Measurements from ENCODE around the gene NCOA3. TPM values are rescaled to one million over a fixed set of nuclear protein-coding genes. Genes with fewer than 3 reads are reported as not detected.

NCOA3 gene
- total RNA-seq, 1 experiment from 2014 or later, result 23.3 TPM

DNA sequence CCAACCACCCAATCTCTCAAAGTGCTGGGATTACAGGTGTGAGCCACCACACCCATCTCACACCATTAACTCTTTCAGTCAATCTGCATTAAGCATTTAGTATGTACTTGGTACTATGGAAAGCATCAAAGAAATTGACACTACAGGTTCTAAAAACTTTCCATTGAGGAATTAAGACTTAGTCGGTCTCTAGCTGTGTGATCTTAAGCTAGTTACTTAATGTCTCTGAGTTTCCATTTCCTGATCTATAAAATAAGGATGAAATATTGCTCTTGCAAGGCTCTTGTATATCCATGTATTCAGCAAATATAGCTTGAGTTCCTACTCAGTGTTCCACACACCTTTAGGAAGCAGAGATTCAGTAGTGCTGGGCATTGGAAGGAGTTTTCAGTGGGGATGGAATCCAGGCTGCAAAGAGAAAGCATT is 48.9 kb upstream of the NCOA3 start:
- DNase-seq, result no peak
- Mint-ChIP-seq H3K4me1 (peaks cover 2 to 3% of the 10 kb centered on the region in 2 experiments; a peak in 2 of 4 replicates), H3K27me3 (ENCODE audit: low read depth) (no peaks in the 10 kb centered on the region), H3K36me3 (ENCODE audit: insufficient read depth in 1 of 3, low read depth in 3 of 3) (no peaks in the 10 kb centered on the region), H3K9me3 (no peaks in the 10 kb centered on the region), H3K27ac (no peak overlapping the region), H3K4me3 (no peak overlapping the region)
- Histone ChIP-seq H3K27me3 (ENCODE audit: insufficient read depth, low read length) (no peaks in the 10 kb centered on the region), H3K23me2 (ENCODE audit: insufficient read length, low read depth, low read length, poor library complexity, severe bottlenecking) (no peaks in the 10 kb centered on the region), H4K91ac (ENCODE audit: insufficient read length, low read depth, low read length) (no peak overlapping the region), H4K8ac (replicated peaks; ENCODE audit: insufficient read length, low read depth, low read length) (no peak overlapping the region), H2BK12ac (ENCODE audit: insufficient read length, low read depth, low read length) (no peak overlapping the region), H3K4me1 (ENCODE audit: insufficient read depth, low read length) (no peaks in the 10 kb centered on the region), H3K9ac (ENCODE audit: extremely low read depth, insufficient read length, low read length) (peak overlapping the region; percentile 48), H4K5ac (ENCODE audit: insufficient read length, low read depth, low read length) (no peak overlapping the region), H3K9me3 (ENCODE audit: control insufficient read depth, low read depth, low read length) (no peaks in the 10 kb centered on the region), H3T11ph (ENCODE audit: low read length) (no peak overlapping the region), H3K4ac (ENCODE audit: low read depth, low read length) (no peak overlapping the region), H3K56ac (ENCODE audit: insufficient read length, low read depth, low read length) (no peak overlapping the region), H2BK15ac (ENCODE audit: low read depth, low read length) (no peak overlapping the region), H2BK5ac (ENCODE audit: insufficient read length, low read length) (no peak overlapping the region), H2AFZ (ENCODE audit: low read length) (no peak overlapping the region), H2BK20ac (ENCODE audit: low read depth, low read length, poor library complexity, severe bottlenecking) (no peak overlapping the region), H2BK120ac (ENCODE audit: low read depth, low read length, poor library complexity, severe bottlenecking) (no peak overlapping the region), H3K79me2 (ENCODE audit: insufficient read depth, low read length) (no peaks in the 10 kb centered on the region), H3K4me2 (ENCODE audit: insufficient read depth, insufficient read length, low read length) (no peak overlapping the region), H3K23ac (ENCODE audit: insufficient read length, low read depth, low read length) (no peak overlapping the region), H3K27ac (ENCODE audit: insufficient read length, low read depth, low read length) (no peak overlapping the region), H3K18ac (ENCODE audit: insufficient read length, low read depth, low read length) (no peak overlapping the region), H3K14ac (ENCODE audit: insufficient read depth, low read length) (no peak overlapping the region), H3K79me1 (ENCODE audit: insufficient read depth, low read depth, low read length, poor library complexity, severe bottlenecking) (no peaks in the 10 kb centered on the region), H2AK5ac (ENCODE audit: insufficient read length, low read length) (no peak overlapping the region), H4K20me1 (ENCODE audit: control insufficient read depth, insufficient read depth, insufficient read length) (no peaks in the 10 kb centered on the region)
- TF ChIP-seq, protein P1, sequence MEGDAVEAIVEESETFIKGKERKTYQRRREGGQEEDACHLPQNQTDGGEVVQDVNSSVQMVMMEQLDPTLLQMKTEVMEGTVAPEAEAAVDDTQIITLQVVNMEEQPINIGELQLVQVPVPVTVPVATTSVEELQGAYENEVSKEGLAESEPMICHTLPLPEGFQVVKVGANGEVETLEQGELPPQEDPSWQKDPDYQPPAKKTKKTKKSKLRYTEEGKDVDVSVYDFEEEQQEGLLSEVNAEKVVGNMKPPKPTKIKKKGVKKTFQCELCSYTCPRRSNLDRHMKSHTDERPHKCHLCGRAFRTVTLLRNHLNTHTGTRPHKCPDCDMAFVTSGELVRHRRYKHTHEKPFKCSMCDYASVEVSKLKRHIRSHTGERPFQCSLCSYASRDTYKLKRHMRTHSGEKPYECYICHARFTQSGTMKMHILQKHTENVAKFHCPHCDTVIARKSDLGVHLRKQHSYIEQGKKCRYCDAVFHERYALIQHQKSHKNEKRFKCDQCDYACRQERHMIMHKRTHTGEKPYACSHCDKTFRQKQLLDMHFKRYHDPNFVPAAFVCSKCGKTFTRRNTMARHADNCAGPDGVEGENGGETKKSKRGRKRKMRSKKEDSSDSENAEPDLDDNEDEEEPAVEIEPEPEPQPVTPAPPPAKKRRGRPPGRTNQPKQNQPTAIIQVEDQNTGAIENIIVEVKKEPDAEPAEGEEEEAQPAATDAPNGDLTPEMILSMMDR (conservative IDR thresholded peaks at IDR 0.05), result no peak
- no CpG with 5 or more reads among the region's 1 CpG for WGBS (ENCODE audit: extremely low coverage, insufficient read length, low lambda C conversion rate)

Measured in H9 (cell line).